HepG2 (cell line): ENCODE measurements around the gene GPRIN2.

Experiments used
- BRCA1 ChIP-seq: sonication (generic); formaldehyde crosslinking; IDR thresholded peaks from 2 replicates; pipeline ENCODE4 v1.4.0; 2020; ENCODE audit warnings: missing genetic modification reagents
- FOXA1 ChIP-seq, 2 experiments: fragments of 450-650 bp in 1 of 2; sonication (generic) in 1 of 2; formaldehyde crosslinking in 1 of 2; IDR thresholded peaks; 2 replicates each; pipeline versions ENCODE4 v1.4.0 to v1.6.1; 2016 to 2020; ENCODE audit warnings: missing genetic modification reagents in 1 of 2
- KDM5B ChIP-seq: sonication (generic); formaldehyde crosslinking; IDR thresholded peaks from 2 replicates; pipeline ENCODE4 v1.4.0; 2020; ENCODE audit warnings: missing genetic modification reagents, mild to moderate bottlenecking, borderline replicate concordance
- POLR2A ChIP-seq, 2 experiments: IDR thresholded peaks; 2 replicates each; pipeline ENCODE4 v1.6.1; 2011; ENCODE audit warnings: low read depth in 2 of 2, low read length in 2 of 2, mild to moderate bottlenecking in 1 of 2, moderate library complexity in 1 of 2; ENCODE audit not compliant: insufficient read depth in 1 of 2
- POLR2AphosphoS5 ChIP-seq: IDR thresholded peaks from 2 replicates; pipeline ENCODE4 v1.6.1; 2012; ENCODE audit warnings: low read depth, low read length
- TCF12 ChIP-seq, 2 experiments: fragments of 450-650 bp in 1 of 2; sonication (generic) in 1 of 2; formaldehyde crosslinking in 1 of 2; IDR thresholded peaks; 2 replicates each; pipeline versions ENCODE4 v1.6.1 to v1.8.0; 2017 to 2022; ENCODE audit warnings: antibody characterized with exemption in 1 of 2, mild to moderate bottlenecking in 1 of 2, missing genetic modification reagents in 1 of 2, moderate library complexity in 1 of 2
- ZNF296 ChIP-seq: sonication (generic); formaldehyde crosslinking; conservative IDR thresholded peaks from 2 replicates; pipeline ENCODE4 v1.5.0; 2020; ENCODE audit warnings: mild to moderate bottlenecking, missing genetic modification reagents
- TF ChIP-seq, protein P1 (sequence below): IDR thresholded peaks from 2 replicates; pipeline ENCODE4 v1.6.1; 2016; ENCODE audit warnings: missing compliant biosample characterization, missing genetic modification reagents, borderline replicate concordance
- TF ChIP-seq, protein P2 (sequence below): sonication (generic); formaldehyde crosslinking; IDR thresholded peaks from 2 replicates; pipeline ENCODE4 v1.5.0; 2020; ENCODE audit warnings: mild to moderate bottlenecking, missing genetic modification reagents, moderate library complexity
- TF ChIP-seq, protein P3 (sequence below): sonication (generic); formaldehyde crosslinking; IDR thresholded peaks from 2 replicates; pipeline ENCODE4 v1.8.0; 2022; ENCODE audit warnings: mild to moderate bottlenecking, missing genetic modification reagents, borderline replicate concordance
- TF ChIP-seq, protein P4 (sequence below): IDR thresholded peaks from 2 replicates; pipeline ENCODE4 v1.6.1; 2012; ENCODE audit warnings: inconsistent platforms

DNA sequence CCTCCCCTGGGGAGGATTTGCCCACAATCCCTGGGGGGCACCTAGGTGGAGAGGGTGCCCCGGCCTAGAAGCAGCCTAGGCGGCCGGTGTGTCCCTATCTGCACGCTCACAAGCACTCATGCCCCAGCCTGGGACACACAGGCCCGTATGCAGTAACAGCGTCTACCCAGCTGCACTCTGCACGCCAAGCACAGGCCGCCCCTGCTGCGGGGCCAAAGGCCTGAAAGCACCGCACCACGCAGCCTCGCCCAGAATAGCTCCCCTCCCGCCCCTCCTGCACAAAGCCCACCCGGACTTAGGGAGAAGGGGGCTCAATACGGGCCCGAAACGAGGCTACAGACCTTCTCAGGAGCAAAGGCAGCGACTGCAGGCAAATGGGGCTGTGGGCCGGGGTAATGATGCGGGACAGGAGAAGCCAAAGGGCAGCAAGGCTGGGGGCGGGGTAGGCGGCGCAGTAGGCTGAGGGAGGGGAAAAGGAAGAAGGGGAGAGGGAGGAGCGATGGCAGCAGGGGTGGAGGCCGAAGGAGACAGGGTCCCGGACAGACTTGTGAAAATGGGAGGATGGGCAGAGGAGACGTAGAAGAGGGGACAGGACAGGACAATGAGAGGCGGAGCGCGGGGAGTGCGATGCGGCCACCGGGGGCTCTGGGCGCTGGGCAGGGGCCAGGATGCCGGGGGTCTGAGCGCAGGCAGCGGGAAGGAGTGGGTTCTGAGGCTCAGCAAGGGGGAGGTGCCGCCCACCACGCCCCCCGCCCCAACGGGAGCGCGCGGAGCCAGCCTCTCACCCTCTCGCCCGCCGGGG lies 544 bp downstream of the GPRIN2 start:
- TF ChIP-seq POLR2AphosphoS5 = no peak
- no peak for TF ChIP-seq ZNF296 (CRISPR knock-in tag)
- no peak for TF ChIP-seq TCF12 (IDR thresholded peaks at IDR 0.05)
- no peak for TF ChIP-seq TCF12 (CRISPR knock-in tag; IDR thresholded peaks at IDR 0.05)
- TF ChIP-seq, protein P1, sequence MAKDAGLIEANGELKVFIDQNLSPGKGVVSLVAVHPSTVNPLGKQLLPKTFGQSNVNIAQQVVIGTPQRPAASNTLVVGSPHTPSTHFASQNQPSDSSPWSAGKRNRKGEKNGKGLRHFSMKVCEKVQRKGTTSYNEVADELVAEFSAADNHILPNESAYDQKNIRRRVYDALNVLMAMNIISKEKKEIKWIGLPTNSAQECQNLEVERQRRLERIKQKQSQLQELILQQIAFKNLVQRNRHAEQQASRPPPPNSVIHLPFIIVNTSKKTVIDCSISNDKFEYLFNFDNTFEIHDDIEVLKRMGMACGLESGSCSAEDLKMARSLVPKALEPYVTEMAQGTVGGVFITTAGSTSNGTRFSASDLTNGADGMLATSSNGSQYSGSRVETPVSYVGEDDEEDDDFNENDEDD = no peak
- TF ChIP-seq BRCA1 = no peak
- TF ChIP-seq FOXA1 (IDR thresholded peaks at IDR 0.05) = no peak
- TF ChIP-seq FOXA1 (CRISPR knock-in tag; IDR thresholded peaks at IDR 0.05) = no peak
- TF ChIP-seq, protein P2, sequence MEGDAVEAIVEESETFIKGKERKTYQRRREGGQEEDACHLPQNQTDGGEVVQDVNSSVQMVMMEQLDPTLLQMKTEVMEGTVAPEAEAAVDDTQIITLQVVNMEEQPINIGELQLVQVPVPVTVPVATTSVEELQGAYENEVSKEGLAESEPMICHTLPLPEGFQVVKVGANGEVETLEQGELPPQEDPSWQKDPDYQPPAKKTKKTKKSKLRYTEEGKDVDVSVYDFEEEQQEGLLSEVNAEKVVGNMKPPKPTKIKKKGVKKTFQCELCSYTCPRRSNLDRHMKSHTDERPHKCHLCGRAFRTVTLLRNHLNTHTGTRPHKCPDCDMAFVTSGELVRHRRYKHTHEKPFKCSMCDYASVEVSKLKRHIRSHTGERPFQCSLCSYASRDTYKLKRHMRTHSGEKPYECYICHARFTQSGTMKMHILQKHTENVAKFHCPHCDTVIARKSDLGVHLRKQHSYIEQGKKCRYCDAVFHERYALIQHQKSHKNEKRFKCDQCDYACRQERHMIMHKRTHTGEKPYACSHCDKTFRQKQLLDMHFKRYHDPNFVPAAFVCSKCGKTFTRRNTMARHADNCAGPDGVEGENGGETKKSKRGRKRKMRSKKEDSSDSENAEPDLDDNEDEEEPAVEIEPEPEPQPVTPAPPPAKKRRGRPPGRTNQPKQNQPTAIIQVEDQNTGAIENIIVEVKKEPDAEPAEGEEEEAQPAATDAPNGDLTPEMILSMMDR (CRISPR knock-in tag) = no peak
- TF ChIP-seq KDM5B = no peak
- TF ChIP-seq, protein P3, sequence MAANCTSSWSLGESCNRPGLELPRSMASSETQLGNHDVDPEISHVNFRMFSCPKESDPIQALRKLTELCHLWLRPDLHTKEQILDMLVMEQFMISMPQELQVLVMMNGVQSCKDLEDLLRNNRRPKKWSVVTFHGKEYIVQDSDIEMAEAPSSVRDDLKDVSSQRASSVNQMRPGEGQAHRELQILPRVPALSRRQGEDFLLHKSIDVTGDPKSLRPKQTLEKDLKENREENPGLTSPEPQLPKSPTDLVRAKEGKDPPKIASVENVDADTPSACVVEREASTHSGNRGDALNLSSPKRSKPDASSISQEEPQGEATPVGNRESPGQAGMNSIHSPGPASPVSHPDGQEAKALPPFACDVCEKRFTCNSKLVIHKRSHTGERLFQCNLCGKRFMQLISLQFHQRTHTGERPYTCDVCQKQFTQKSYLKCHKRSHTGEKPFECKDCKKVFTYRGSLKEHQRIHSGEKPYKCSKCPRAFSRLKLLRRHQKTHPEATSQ (CRISPR knock-in tag) = no peak
- no peak for TF ChIP-seq POLR2A (IDR thresholded peaks at IDR 0.05; ENCODE audit: insufficient read depth in 1 of 2, low read depth in 2 of 2, low read length in 2 of 2)
- TF ChIP-seq, protein P4, sequence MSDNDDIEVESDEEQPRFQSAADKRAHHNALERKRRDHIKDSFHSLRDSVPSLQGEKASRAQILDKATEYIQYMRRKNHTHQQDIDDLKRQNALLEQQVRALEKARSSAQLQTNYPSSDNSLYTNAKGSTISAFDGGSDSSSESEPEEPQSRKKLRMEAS = no peak
